ENCODE results near the gene RNFT2.
A peak's percentile ranks its signal among the peaks of the same experiment; 100 is the strongest.

DNA sequence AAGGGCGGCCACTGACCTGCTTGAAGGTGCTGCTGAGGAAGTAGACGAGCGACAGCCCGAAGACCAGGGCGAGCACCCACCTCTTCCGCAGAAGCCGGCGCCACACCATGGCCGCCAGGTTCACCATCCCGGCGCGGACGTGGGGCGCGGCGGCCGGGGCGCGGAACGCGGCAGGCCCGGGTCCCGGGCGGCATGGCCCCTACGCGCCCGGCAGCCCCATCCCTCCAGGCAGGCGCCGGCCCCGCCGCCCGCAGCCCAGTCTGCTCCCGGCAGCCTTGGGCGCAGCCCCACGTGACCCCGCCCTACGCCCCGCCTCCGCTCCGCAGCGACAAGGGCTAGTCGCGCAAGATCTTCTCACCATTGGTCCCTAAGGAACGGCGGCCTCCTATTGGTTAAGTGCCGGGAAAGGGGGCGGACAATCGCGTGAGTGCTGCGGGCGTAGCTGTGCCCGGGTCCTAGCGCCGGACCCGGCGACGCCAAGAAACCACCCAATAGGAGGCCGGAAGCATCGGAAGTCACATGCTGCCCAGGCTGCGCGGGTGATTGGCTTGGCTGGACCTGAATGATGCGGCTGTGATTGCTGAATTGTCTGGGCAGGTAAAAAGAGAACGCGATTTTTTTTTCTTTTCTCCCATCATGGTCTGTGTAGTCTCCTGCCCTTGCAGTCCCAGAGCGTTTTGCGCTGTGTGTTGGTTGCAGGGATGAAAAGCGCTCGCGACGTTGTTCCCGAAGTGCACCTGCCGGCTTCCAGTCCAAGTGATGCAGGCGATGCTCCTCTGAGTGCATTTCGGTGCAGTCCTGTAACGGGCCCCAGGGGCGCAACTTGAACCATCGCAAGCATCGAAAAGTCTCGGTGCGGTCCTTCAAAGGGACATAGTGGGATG is at the start of gene RNFT2, which contains the start of gene SPRING1:
- TF ChIP-seq, protein P1, sequence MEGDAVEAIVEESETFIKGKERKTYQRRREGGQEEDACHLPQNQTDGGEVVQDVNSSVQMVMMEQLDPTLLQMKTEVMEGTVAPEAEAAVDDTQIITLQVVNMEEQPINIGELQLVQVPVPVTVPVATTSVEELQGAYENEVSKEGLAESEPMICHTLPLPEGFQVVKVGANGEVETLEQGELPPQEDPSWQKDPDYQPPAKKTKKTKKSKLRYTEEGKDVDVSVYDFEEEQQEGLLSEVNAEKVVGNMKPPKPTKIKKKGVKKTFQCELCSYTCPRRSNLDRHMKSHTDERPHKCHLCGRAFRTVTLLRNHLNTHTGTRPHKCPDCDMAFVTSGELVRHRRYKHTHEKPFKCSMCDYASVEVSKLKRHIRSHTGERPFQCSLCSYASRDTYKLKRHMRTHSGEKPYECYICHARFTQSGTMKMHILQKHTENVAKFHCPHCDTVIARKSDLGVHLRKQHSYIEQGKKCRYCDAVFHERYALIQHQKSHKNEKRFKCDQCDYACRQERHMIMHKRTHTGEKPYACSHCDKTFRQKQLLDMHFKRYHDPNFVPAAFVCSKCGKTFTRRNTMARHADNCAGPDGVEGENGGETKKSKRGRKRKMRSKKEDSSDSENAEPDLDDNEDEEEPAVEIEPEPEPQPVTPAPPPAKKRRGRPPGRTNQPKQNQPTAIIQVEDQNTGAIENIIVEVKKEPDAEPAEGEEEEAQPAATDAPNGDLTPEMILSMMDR (tag by site-specific recombination; IDR thresholded peaks at IDR 0.05), result peak; percentile 49; the same call in 1 of the 2 replicates
- peak; percentile 99 for TF ChIP-seq SP2 (tag by site-specific recombination; IDR thresholded peaks at IDR 0.05)
- peak; percentile 90 for TF ChIP-seq ZBTB17 (tag by site-specific recombination; IDR thresholded peaks at IDR 0.05)
- TF ChIP-seq ZSCAN30 (tag by site-specific recombination; IDR thresholded peaks at IDR 0.05), result peak; percentile 48; the same call in 1 of the 2 replicates
- TF ChIP-seq, protein P2, sequence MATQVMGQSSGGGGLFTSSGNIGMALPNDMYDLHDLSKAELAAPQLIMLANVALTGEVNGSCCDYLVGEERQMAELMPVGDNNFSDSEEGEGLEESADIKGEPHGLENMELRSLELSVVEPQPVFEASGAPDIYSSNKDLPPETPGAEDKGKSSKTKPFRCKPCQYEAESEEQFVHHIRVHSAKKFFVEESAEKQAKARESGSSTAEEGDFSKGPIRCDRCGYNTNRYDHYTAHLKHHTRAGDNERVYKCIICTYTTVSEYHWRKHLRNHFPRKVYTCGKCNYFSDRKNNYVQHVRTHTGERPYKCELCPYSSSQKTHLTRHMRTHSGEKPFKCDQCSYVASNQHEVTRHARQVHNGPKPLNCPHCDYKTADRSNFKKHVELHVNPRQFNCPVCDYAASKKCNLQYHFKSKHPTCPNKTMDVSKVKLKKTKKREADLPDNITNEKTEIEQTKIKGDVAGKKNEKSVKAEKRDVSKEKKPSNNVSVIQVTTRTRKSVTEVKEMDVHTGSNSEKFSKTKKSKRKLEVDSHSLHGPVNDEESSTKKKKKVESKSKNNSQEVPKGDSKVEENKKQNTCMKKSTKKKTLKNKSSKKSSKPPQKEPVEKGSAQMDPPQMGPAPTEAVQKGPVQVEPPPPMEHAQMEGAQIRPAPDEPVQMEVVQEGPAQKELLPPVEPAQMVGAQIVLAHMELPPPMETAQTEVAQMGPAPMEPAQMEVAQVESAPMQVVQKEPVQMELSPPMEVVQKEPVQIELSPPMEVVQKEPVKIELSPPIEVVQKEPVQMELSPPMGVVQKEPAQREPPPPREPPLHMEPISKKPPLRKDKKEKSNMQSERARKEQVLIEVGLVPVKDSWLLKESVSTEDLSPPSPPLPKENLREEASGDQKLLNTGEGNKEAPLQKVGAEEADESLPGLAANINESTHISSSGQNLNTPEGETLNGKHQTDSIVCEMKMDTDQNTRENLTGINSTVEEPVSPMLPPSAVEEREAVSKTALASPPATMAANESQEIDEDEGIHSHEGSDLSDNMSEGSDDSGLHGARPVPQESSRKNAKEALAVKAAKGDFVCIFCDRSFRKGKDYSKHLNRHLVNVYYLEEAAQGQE (tag by site-specific recombination; IDR thresholded peaks at IDR 0.05), result 0 out of 2 replicates have a peak, but pooled peaks have one; percentile 16
- 0 out of 2 replicates have a peak, but pooled peaks have one; percentile 68 for TF ChIP-seq GFI1B (tag by site-specific recombination; IDR thresholded peaks at IDR 0.05)
- no peak for TF ChIP-seq ZNF274 (IDR thresholded peaks at IDR 0.05; ENCODE audit: low read length)
- TF ChIP-seq ZNF274 (tag by site-specific recombination; IDR thresholded peaks at IDR 0.05; ENCODE audit: borderline replicate concordance), result no peak
- TF ChIP-seq, protein P3, sequence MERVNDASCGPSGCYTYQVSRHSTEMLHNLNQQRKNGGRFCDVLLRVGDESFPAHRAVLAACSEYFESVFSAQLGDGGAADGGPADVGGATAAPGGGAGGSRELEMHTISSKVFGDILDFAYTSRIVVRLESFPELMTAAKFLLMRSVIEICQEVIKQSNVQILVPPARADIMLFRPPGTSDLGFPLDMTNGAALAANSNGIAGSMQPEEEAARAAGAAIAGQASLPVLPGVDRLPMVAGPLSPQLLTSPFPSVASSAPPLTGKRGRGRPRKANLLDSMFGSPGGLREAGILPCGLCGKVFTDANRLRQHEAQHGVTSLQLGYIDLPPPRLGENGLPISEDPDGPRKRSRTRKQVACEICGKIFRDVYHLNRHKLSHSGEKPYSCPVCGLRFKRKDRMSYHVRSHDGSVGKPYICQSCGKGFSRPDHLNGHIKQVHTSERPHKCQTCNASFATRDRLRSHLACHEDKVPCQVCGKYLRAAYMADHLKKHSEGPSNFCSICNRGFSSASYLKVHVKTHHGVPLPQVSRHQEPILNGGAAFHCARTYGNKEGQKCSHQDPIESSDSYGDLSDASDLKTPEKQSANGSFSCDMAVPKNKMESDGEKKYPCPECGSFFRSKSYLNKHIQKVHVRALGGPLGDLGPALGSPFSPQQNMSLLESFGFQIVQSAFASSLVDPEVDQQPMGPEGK (tag by site-specific recombination; IDR thresholded peaks at IDR 0.05), result no peak; the same call in 1 of the 2 replicates
- no peak for TF ChIP-seq ZBTB7A (tag by site-specific recombination; IDR thresholded peaks at IDR 0.05; ENCODE audit: low read depth)
- 0 out of 2 replicates have a peak, but pooled peaks have one; percentile 14 for TF ChIP-seq SCRT2 (tag by site-specific recombination; IDR thresholded peaks at IDR 0.05)
- TF ChIP-seq YY1 (tag by site-specific recombination; IDR thresholded peaks at IDR 0.05), result peak; percentile 55; the same call in 1 of the 2 replicates
- TF ChIP-seq MZF1 (tag by site-specific recombination; IDR thresholded peaks at IDR 0.05; ENCODE audit: borderline replicate concordance), result no peak
